ENCODE results near the gene PGM2L1.

Gene PGM2L1

DNA sequence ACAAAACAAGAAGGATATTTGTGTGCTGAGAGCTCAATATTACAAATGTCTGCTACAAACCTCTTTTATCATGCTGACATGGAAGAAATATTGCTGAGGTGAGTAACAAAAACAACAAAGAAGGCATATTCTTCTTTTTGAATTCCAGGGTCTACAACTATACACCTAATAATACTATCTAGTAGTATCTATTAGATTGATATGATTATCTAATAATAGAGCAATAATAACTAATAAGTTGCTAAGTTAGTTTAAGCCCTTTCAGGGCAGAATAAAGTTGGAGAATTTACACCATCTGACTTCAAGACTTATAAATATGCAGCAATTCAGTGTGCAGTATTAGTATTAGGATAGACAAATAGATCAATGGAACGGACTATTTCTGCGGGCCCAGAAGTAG, 11.4 kb upstream of the PGM2L1 start:
- POLR2A ChIA-PET = no interaction called here
- H3K9me3 ChIP-seq (ENCODE audit: control insufficient read depth, insufficient read depth, low read depth, low read length) = no peaks in the 10 kb centered on the region
- TF ChIP-seq ZNF571 (tag by site-specific recombination; IDR thresholded peaks at IDR 0.05) (no peak), SP7 (tag by site-specific recombination; IDR thresholded peaks at IDR 0.05) (no peak), BCL11A (tag by site-specific recombination; IDR thresholded peaks at IDR 0.05; ENCODE audit: low read depth) (no peak), ZNF214 (tag by site-specific recombination; IDR thresholded peaks at IDR 0.05; ENCODE audit: borderline replicate concordance) (no peak), ZNF146 (tag by site-specific recombination; IDR thresholded peaks at IDR 0.05) (no peak), ZFP37 (tag by site-specific recombination; IDR thresholded peaks at IDR 0.05) (no peak), ZNF211 (tag by site-specific recombination; IDR thresholded peaks at IDR 0.05; ENCODE audit: low read depth) (no peak), ZNF670 (tag by site-specific recombination; IDR thresholded peaks at IDR 0.05; ENCODE audit: low read depth) (no peak), ZNF239 (tag by site-specific recombination; IDR thresholded peaks at IDR 0.05) (no peak), SCRT2 (tag by site-specific recombination; IDR thresholded peaks at IDR 0.05) (no peak), ZNF10 (tag by site-specific recombination; IDR thresholded peaks at IDR 0.05) (no peak), HOXD13 (CRISPR knock-in tag; IDR thresholded peaks at IDR 0.05; ENCODE audit: borderline replicate concordance) (no peak)
- TF ChIP-seq, protein P1, sequence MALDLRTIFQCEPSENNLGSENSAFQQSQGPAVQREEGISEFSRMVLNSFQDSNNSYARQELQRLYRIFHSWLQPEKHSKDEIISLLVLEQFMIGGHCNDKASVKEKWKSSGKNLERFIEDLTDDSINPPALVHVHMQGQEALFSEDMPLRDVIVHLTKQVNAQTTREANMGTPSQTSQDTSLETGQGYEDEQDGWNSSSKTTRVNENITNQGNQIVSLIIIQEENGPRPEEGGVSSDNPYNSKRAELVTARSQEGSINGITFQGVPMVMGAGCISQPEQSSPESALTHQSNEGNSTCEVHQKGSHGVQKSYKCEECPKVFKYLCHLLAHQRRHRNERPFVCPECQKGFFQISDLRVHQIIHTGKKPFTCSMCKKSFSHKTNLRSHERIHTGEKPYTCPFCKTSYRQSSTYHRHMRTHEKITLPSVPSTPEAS (tag by site-specific recombination; IDR thresholded peaks at IDR 0.05) = no peak
- TF ChIP-seq, protein P2, sequence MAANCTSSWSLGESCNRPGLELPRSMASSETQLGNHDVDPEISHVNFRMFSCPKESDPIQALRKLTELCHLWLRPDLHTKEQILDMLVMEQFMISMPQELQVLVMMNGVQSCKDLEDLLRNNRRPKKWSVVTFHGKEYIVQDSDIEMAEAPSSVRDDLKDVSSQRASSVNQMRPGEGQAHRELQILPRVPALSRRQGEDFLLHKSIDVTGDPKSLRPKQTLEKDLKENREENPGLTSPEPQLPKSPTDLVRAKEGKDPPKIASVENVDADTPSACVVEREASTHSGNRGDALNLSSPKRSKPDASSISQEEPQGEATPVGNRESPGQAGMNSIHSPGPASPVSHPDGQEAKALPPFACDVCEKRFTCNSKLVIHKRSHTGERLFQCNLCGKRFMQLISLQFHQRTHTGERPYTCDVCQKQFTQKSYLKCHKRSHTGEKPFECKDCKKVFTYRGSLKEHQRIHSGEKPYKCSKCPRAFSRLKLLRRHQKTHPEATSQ (tag by site-specific recombination; IDR thresholded peaks at IDR 0.05) = no peak
- TF ChIP-seq, protein P3, sequence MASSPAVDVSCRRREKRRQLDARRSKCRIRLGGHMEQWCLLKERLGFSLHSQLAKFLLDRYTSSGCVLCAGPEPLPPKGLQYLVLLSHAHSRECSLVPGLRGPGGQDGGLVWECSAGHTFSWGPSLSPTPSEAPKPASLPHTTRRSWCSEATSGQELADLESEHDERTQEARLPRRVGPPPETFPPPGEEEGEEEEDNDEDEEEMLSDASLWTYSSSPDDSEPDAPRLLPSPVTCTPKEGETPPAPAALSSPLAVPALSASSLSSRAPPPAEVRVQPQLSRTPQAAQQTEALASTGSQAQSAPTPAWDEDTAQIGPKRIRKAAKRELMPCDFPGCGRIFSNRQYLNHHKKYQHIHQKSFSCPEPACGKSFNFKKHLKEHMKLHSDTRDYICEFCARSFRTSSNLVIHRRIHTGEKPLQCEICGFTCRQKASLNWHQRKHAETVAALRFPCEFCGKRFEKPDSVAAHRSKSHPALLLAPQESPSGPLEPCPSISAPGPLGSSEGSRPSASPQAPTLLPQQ (tag by site-specific recombination; IDR thresholded peaks at IDR 0.05) = no peak
- TF ChIP-seq, protein P4, sequence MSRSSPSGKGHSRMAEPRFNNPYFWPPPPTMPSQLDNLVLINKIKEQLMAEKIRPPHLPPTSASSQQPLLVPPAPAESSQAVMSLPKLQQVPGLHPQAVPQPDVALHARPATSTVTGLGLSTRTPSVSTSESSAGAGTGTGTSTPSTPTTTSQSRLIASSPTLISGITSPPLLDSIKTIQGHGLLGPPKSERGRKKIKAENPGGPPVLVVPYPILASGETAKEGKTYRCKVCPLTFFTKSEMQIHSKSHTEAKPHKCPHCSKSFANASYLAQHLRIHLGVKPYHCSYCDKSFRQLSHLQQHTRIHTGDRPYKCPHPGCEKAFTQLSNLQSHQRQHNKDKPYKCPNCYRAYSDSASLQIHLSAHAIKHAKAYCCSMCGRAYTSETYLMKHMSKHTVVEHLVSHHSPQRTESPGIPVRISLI (tag by site-specific recombination; IDR thresholded peaks at IDR 0.05) = no peak
- TF ChIP-seq, protein P5, sequence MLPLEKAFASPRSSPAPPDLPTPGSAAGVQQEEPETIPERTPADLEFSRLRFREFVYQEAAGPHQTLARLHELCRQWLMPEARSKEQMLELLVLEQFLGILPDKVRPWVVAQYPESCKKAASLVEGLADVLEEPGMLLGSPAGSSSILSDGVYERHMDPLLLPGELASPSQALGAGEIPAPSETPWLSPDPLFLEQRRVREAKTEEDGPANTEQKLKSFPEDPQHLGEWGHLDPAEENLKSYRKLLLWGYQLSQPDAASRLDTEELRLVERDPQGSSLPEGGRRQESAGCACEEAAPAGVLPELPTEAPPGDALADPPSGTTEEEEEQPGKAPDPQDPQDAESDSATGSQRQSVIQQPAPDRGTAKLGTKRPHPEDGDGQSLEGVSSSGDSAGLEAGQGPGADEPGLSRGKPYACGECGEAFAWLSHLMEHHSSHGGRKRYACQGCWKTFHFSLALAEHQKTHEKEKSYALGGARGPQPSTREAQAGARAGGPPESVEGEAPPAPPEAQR (tag by site-specific recombination; IDR thresholded peaks at IDR 0.05) = no peak
- TF ChIP-seq, protein P6, sequence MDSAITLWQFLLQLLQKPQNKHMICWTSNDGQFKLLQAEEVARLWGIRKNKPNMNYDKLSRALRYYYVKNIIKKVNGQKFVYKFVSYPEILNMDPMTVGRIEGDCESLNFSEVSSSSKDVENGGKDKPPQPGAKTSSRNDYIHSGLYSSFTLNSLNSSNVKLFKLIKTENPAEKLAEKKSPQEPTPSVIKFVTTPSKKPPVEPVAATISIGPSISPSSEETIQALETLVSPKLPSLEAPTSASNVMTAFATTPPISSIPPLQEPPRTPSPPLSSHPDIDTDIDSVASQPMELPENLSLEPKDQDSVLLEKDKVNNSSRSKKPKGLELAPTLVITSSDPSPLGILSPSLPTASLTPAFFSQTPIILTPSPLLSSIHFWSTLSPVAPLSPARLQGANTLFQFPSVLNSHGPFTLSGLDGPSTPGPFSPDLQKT (IDR thresholded peaks at IDR 0.05; ENCODE audit: borderline replicate concordance, low read depth, low read length) = no peak
- no peaks in the 10 kb centered on the region for H3K4me1 ChIP-seq (ENCODE audit: control insufficient read depth, insufficient read depth, low read length)
- H3K27ac ChIP-seq (ENCODE audit: extremely low read depth, low read depth, low read length) = no peak overlapping the region
- H3K4me3 ChIP-seq (ENCODE audit: low read depth, low read length) = no peak overlapping the region
- CTCF ChIA-PET = interaction anchor here (0.6 kb wide), 1 partner anchor 18 kb away, joined by 3 read pairs; no protein-coding TSS in a partner anchor
- H3K36me3 ChIP-seq (ENCODE audit: control insufficient read depth in 2 of 2, insufficient read depth in 1 of 2, low read length in 2 of 2) = no peaks in the 10 kb centered on the region

Data from HEK293 (cell line).